ENCODE data around the gene PRMT7.
"Not testable (repeated sequence)": the region's sequence is repeated elsewhere in the genome, so short reads cannot be mapped to it uniquely, and the experiment has no call there.

Gene PRMT7

DNA sequence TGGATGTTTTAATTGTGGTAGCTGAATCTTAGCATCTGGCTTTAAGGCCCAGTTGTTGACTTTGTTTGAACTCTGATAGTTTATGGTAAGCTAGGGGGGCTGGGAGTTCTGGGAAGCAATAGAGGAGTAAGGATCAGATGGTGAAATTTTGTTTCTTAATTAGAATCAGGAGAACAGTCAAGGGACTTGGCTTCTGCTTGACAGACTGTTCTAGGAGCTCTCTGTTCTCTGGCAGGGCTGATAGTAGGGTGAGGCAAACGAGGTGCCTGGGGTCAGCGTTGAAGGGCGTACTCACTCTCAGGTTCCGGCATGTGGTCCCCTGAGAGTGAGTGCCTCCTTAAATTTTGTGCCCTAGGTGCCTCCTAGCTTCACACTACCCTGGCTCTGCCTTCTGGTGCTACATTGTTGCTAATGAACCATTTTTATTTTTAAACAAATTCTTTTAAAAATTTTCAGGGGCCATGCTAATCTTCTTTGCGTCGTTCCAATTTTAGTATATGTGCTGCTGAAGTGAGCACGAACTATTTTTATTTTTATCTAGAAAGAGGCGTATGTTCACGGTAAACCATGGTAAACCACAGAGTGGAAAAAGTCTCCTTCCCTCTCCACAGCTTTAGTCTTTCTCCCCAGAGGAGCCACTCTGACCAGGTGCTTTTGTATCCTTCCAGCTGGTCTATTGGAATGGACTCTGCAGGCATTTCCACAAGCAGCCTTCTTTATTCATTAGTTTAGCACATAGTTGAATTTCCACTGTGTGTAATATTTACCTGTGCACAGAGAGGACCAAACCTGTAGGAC lies 26.8 kb upstream of the PRMT7 start:
- FAIRE-seq = no peak

GRCh38 chr16:68284847-68285246 lies 26.0 kb upstream of the PRMT7 start:
- no peak for FAIRE-seq

DNA sequence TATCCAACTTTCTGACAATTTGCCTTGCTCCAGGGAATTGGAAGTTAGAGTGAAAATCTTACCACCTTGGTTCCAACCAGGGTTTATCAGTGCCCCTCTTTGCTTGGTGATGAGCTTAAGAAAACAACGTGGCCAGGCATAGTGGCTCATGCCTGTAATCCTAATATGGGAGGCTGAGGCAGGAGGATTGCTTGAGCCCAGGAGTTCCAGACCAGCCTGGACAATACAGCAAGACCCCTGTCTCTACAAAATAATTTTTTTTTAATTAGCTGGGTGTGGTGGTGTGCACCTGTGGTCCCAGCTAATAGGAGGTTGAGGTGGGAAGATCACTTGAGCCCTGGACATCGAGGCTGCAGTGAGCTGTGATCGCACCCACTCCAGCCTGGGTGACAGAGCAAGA lies 25.1 kb upstream of the PRMT7 start:
- FAIRE-seq = no peak

DNA sequence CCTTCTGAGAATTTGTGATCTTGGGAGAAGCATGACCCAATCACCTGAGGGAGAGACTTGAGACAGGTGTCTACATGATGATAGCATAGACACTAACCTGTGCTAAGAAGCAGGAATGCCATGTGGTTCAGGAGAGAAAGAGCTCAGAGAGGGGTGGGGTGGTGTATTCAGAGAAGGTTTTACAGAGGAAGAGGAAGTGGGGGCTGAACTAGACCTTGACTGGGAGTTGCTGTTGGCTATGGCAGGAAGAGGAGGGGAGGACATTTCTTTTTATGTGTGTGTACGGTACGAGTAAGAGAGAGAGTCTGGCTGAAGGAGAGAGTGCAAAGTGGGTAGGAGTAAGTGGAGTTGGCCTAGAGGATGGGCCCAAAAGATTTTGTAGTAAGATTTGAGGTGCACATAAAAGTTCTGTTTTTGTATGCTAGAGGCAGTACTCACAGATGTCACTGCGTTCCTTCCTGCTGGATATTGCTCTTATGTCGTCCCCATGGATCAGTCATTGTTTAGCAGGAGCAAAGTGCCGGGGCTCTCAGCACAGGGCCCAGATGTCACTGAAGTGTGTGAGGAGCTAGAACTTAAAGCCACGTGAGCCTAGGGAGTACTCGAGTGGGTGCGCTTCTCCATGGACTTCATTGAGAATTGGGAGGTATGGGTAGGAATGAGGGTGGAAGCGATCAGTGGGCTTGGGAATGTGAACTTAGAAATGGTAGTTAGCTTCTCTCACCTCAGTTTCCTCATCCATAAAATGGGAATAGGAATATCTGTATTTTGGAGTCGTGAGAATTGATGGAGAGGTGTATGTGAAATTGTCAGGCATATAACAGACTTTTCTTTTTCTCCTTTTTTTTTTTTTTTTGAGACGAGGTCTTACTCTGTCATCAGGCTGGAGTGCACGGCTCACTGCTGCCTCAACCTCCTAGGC lies 24.4 kb upstream of the PRMT7 start:
- no peak for FAIRE-seq

GRCh38 chr16:68287276-68288251 lies 23.3 kb upstream of the PRMT7 start:
- no peak for FAIRE-seq

GRCh38 chr16:68288252-68288650 lies 22.6 kb upstream of the PRMT7 start:
- no peak for FAIRE-seq

GRCh38 chr16:68288796-68289195 lies 22.0 kb upstream of the PRMT7 start:
- not testable (repeated sequence) for FAIRE-seq

- FAIRE-seq = no peak
Observed at GRCh38 chr16:68289202-68289601, 21.6 kb upstream of the PRMT7 start.

- FAIRE-seq = no peak
Observed at GRCh38 chr16:68289621-68290329, 21.0 kb upstream of the PRMT7 start.

GRCh38 chr16:68290450-68290849 lies 20.4 kb upstream of the PRMT7 start:
- FAIRE-seq = no peak

- no peak for FAIRE-seq
Observed at GRCh38 chr16:68291227-68291626, 19.6 kb upstream of the PRMT7 start.

DNA sequence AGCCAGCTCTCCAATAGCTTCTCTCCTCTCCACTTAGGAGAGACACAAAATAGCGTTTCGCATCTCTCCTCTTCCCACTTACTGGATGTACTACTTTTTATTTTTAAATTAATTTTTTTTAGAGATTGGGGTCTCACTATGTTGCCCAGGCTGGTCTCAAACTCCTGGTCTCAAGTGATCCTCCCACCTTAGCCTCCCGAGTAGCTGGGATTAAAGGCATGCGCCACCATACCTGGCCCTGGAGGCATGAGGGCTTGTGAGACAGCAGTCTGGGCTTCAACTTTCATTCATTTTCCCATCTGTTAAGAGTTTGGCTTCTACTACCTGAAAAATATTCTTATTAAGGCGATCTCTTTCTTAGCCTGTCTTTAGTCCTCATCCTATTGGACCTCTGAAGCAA lies 18.4 kb upstream of the PRMT7 start:
- no peak for FAIRE-seq

GRCh38 chr16:68296291-68296690 lies 14.5 kb upstream of the PRMT7 start:
- FAIRE-seq = no peak

DNA sequence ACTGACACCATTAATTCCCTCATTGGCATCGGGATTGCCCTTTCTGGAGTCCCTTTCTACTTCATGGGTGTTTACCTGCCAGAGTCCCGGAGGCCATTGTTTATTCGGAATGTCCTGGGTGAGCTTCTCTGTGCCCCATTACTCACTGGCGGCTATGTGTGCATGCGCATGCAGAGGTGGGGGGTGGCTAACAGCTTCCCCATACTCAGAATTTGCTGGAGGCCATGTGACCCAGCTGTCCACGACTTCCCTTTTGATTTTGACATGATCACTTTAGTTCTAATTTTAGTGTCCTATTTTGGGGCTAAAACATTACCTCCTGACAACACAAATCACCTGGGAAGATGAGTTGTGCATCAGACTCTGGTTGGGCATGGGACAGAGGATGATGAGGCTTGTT lies 14.1 kb upstream of the PRMT7 start:
- FAIRE-seq = no peak

- FAIRE-seq = no peak
Observed at GRCh38 chr16:68297908-68298307, 12.9 kb upstream of the PRMT7 start.

GRCh38 chr16:68298312-68298711 lies 12.5 kb upstream of the PRMT7 start:
- no peak for FAIRE-seq

- FAIRE-seq = no peak
Observed at GRCh38 chr16:68298907-68299561, 11.8 kb upstream of the PRMT7 start.

DNA sequence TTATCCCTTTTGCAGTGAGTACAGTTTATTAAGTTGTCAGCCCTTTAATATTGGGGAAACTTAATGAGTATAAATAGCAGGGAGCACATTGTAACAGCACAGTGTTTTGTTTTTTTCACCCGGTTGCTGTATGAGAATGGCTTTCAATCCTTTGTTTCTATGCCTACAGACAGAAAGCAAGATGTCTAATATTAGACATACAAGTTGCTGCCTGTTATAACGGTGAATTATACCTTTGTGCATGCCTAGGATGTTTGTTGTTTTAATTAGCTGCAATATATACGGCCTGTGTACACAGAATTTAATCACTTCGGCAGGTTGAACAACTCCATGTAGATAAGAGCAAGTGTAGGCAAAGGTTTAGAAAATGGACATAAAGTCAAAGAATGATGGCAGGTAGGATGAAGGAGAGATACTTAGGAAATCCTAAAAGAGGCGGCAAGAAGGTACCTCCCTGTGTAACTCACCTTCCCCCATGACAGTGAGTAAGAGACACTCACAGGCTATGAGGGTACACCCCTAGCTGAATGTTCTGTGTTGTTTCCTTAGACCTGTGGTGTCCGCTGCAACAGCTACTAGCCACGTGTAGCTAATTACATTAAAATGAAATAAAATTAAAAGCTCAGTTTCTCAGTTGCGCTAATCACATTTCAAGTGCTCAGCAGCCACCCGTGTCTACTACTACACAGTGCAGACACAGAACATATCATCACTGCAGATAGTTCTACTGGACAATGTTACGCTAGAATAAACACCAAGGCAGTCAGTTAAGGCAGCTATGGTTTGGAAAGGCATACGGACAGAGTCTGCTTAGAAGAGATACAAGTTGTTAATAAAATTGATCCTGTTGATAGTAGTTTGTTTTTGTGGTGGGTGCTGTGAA lies 11.0 kb upstream of the PRMT7 start:
- no peak for FAIRE-seq

- FAIRE-seq = no peak
Observed at GRCh38 chr16:68300734-68301459, 9.9 kb upstream of the PRMT7 start.

DNA sequence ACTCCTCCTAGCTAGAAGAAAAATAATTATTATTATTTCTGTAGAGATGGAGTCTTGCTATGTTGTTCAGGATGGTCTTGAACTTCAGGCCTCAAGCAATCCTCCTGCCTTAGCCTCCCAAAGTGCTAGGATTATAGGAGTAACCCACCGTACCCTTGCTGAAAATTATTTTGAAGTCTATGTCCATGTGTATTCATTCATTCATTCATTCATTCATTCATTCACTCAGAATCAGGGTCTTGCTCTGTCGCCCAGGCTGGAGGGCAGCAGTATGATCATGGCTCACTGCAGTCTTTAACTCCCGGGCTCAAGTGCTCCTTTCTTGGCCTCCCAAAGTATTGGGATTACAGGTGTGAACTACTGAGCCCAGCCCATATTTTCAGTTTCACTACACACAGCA lies 4.2 kb upstream of the PRMT7 start:
- FAIRE-seq = no peak
